WTC11 (cell line): ENCODE measurements around the gene DNAJB12. TPM values are rescaled to one million over a fixed set of nuclear protein-coding genes. Genes with fewer than 3 reads are reported as not detected.

Experiments used
- AFF4 ChIP-seq: sonication (generic); formaldehyde crosslinking; IDR thresholded peaks from 2 replicates; pipeline ENCODE4 v1.8.1; 2023; ENCODE audit warnings: mild to moderate bottlenecking, missing genetic modification reagents, borderline replicate concordance
- ATF6 ChIP-seq: sonication (generic); formaldehyde crosslinking; IDR thresholded peaks from 2 replicates; pipeline ENCODE4 v1.8.1; 2023; ENCODE audit warnings: mild to moderate bottlenecking, missing genetic modification reagents
- CDX4 ChIP-seq: fragments of 250-450 bp; sonication (Bioruptor Pico); IDR thresholded peaks from 2 replicates; pipeline ENCODE4 v1.9.0; 2021; ENCODE audit warnings: moderate library complexity, mild to moderate bottlenecking, inconsistent platforms, borderline replicate concordance
- CREB1 ChIP-seq: sonication (generic); formaldehyde crosslinking; IDR thresholded peaks from 2 replicates; pipeline ENCODE4 v1.8.0; 2023; ENCODE audit warnings: mild to moderate bottlenecking, missing genetic modification reagents
- CTCF ChIP-seq: fragments of 200-600 bp; IDR thresholded peaks from 2 replicates; pipeline ENCODE4 v1.8.0; 2022; ENCODE audit warnings: antibody characterized with exemption
- ERG ChIP-seq: fragments of 250-450 bp; sonication (Bioruptor Pico); IDR thresholded peaks from 2 replicates; pipeline ENCODE4 v1.8.0; 2021; ENCODE audit warnings: mild to moderate bottlenecking
- FOXJ3 ChIP-seq: sonication (generic); formaldehyde crosslinking; IDR thresholded peaks from 2 replicates; pipeline ENCODE4 v1.9.0; 2021; ENCODE audit warnings: missing genetic modification reagents, mild to moderate bottlenecking, borderline replicate concordance
- GABPB1 ChIP-seq: sonication (generic); formaldehyde crosslinking; IDR thresholded peaks from 2 replicates; pipeline ENCODE4 v1.8.1; 2023; ENCODE audit warnings: mild to moderate bottlenecking, missing genetic modification reagents
- GRHL2 ChIP-seq: fragments of 250-450 bp; sonication (Bioruptor Pico); IDR thresholded peaks from 2 replicates; pipeline ENCODE4 v1.8.0; 2022; ENCODE audit warnings: mild to moderate bottlenecking, moderate library complexity; ENCODE audit not compliant: insufficient replicate concordance, severe bottlenecking
- HMGA2 ChIP-seq: fragments of 250-450 bp; sonication (Bioruptor Pico); IDR thresholded peaks from 2 replicates; pipeline ENCODE4 v1.4.0; 2021; ENCODE audit warnings: mild to moderate bottlenecking, moderate library complexity
- IRF1 ChIP-seq: sonication (generic); formaldehyde crosslinking; IDR thresholded peaks from 2 replicates; pipeline ENCODE4 v1.8.0; 2023; ENCODE audit warnings: missing genetic modification reagents
- IRF2 ChIP-seq: sonication (generic); formaldehyde crosslinking; IDR thresholded peaks from 2 replicates; pipeline ENCODE4 v1.8.0; 2022; ENCODE audit warnings: low read depth, missing genetic modification reagents, borderline replicate concordance
- KAT7 ChIP-seq: sonication (generic); formaldehyde crosslinking; IDR thresholded peaks from 2 replicates; pipeline ENCODE4 v1.8.1; 2023; ENCODE audit warnings: missing genetic modification reagents, mild to moderate bottlenecking, borderline replicate concordance
- MXD4 ChIP-seq: fragments of 250-450 bp; sonication (Bioruptor Pico); IDR thresholded peaks from 2 replicates; pipeline ENCODE4 v1.8.0; 2021; ENCODE audit warnings: mild to moderate bottlenecking, moderate library complexity, borderline replicate concordance
- NFATC4 ChIP-seq: fragments of 250-450 bp; sonication (Bioruptor Pico); IDR thresholded peaks from 2 replicates; pipeline ENCODE4 v1.9.0; 2021; ENCODE audit warnings: mild to moderate bottlenecking
- NFE2L1 ChIP-seq: sonication (generic); formaldehyde crosslinking; IDR thresholded peaks from 2 replicates; pipeline ENCODE4 v1.8.1; 2023; ENCODE audit warnings: missing genetic modification reagents
- PRRX2 ChIP-seq: fragments of 250-450 bp; sonication (Bioruptor Pico); IDR thresholded peaks from 2 replicates; pipeline ENCODE4 v1.8.0; 2021; ENCODE audit warnings: mild to moderate bottlenecking
- RORB ChIP-seq: fragments of 250-450 bp; sonication (Bioruptor Pico); IDR thresholded peaks from 2 replicates; pipeline ENCODE4 v1.9.0; 2021; ENCODE audit warnings: mild to moderate bottlenecking
- SMAD3 ChIP-seq: sonication (generic); formaldehyde crosslinking; IDR thresholded peaks from 2 replicates; pipeline ENCODE4 v1.8.0; 2022; ENCODE audit warnings: missing genetic modification reagents, mild to moderate bottlenecking, borderline replicate concordance
- SMAD4 ChIP-seq: sonication (generic); formaldehyde crosslinking; IDR thresholded peaks from 2 replicates; pipeline ENCODE4 v1.8.0; 2022; ENCODE audit warnings: mild to moderate bottlenecking, missing genetic modification reagents
- SP1 ChIP-seq: sonication (generic); formaldehyde crosslinking; conservative IDR thresholded peaks from 2 replicates; pipeline ENCODE4 v1.8.1; 2022; ENCODE audit warnings: missing genetic modification reagents
- USF2 ChIP-seq: sonication (generic); formaldehyde crosslinking; IDR thresholded peaks from 2 replicates; pipeline ENCODE4 v1.8.1; 2023; ENCODE audit warnings: mild to moderate bottlenecking, missing genetic modification reagents, moderate library complexity
- ZBTB21 ChIP-seq: sonication (generic); formaldehyde crosslinking; IDR thresholded peaks from 2 replicates; pipeline ENCODE4 v1.8.1; 2023; ENCODE audit warnings: mild to moderate bottlenecking, missing genetic modification reagents, borderline replicate concordance
- ZNF138 ChIP-seq: sonication (generic); formaldehyde crosslinking; conservative IDR thresholded peaks from 2 replicates; pipeline ENCODE4 v1.8.1; 2022; ENCODE audit warnings: mild to moderate bottlenecking, moderate library complexity, missing genetic modification reagents
- ZNF219 ChIP-seq: sonication (generic); formaldehyde crosslinking; IDR thresholded peaks from 2 replicates; pipeline ENCODE4 v1.8.0; 2023; ENCODE audit warnings: missing genetic modification reagents, mild to moderate bottlenecking, borderline replicate concordance
- ZNF317 ChIP-seq: sonication (generic); formaldehyde crosslinking; IDR thresholded peaks from 2 replicates; pipeline ENCODE4 v1.8.1; 2023; ENCODE audit warnings: low read depth, mild to moderate bottlenecking, moderate library complexity, missing genetic modification reagents, borderline replicate concordance
- ZNF396 ChIP-seq: fragments of 250-450 bp; sonication (Bioruptor Pico); IDR thresholded peaks from 2 replicates; pipeline ENCODE4 v1.8.0; 2021; ENCODE audit warnings: mild to moderate bottlenecking, moderate library complexity, borderline replicate concordance
- ZNF671 ChIP-seq: fragments of 250-450 bp; sonication (Bioruptor Pico); IDR thresholded peaks from 2 replicates; pipeline ENCODE4 v1.8.0; 2021; ENCODE audit warnings: mild to moderate bottlenecking
- total RNA-seq: library from RNA; stranded (reverse); gene quantifications from 3 replicates; pipeline ENCODE4 v1.2.3, GENCODE V29; 2021

DNAJB12 gene
- total RNA-seq, 1 experiment from 2014 or later, result 21.6 TPM

- TF ChIP-seq ZNF671 (CRISPR knock-in tag) (no peak), ZNF396 (CRISPR knock-in tag) (no peak), IRF2 (no peak), CDX4 (CRISPR knock-in tag) (no peak), RORB (CRISPR knock-in tag) (no peak), AFF4 (CRISPR knock-in tag) (peak; percentile 73; the same call in 1 of the 2 replicates), ZNF317 (CRISPR knock-in tag) (no peak), CREB1 (peak; percentile 95), SP1 (CRISPR knock-in tag) (peak; percentile 88), USF2 (CRISPR knock-in tag) (peak; percentile 91), CTCF (no peak), ZNF219 (CRISPR knock-in tag) (no peak), PRRX2 (no peak), NFE2L1 (CRISPR knock-in tag) (no peak), IRF1 (CRISPR knock-in tag) (no peak), HMGA2 (CRISPR knock-in tag) (no peak), ZBTB21 (CRISPR knock-in tag) (no peak), MXD4 (CRISPR knock-in tag) (no peak), ERG (CRISPR knock-in tag) (peak; percentile 73; the same call in 1 of the 2 replicates), SMAD4 (CRISPR knock-in tag) (no peak), SMAD3 (CRISPR knock-in tag) (no peak), KAT7 (no peak), GRHL2 (CRISPR knock-in tag) (no peak), ATF6 (CRISPR knock-in tag) (no peak), GABPB1 (CRISPR knock-in tag) (peak; percentile 81), NFATC4 (CRISPR knock-in tag) (no peak), FOXJ3 (CRISPR knock-in tag) (no peak), ZNF138 (CRISPR knock-in tag) (no peak)
Observed at GRCh38 chr10:72354356-72355213, at the start of gene DNAJB12 (continued).
